HG03342 (cell line): ENCODE data around the gene CFAP410.

ENCODE experiments used
- ATAC-seq: cut with Tn5 transposase; IDR thresholded peaks from one replicate; pipeline ENCODE4 v1.9.1; 2021; ENCODE audit warnings: mild to moderate bottlenecking, moderate library complexity; ENCODE audit not compliant: unreplicated experiment

CFAP410 gene

GRCh38 chr21:44331650-44332307, 7.4 kb downstream of the CFAP410 start:
- no peak for ATAC-seq

GRCh38 chr21:44331209-44331608, 8.0 kb downstream of the CFAP410 start:
- no peak for ATAC-seq

- no peak for ATAC-seq
Observed at GRCh38 chr21:44330698-44331097, 8.5 kb downstream of the CFAP410 start.

- no peak for ATAC-seq
Observed at GRCh38 chr21:44329971-44330681, 9.1 kb downstream of the CFAP410 start.

- ATAC-seq: no peak
Observed at GRCh38 chr21:44329086-44329889, 9.9 kb downstream of the CFAP410 start.

- ATAC-seq: no peak
Observed at GRCh38 chr21:44328242-44328895, 10.8 kb downstream of the CFAP410 start.

- no peak for ATAC-seq
Observed at GRCh38 chr21:44327603-44327974, 11.6 kb downstream of the CFAP410 start.

- ATAC-seq: no peak
Observed at GRCh38 chr21:44326716-44327602, 12.2 kb downstream of the CFAP410 start.

GRCh38 chr21:44326272-44326647, 12.9 kb downstream of the CFAP410 start:
- no peak for ATAC-seq

GRCh38 chr21:44325386-44326271, 13.6 kb downstream of the CFAP410 start:
- no peak for ATAC-seq

- ATAC-seq: no peak
Observed at GRCh38 chr21:44324854-44325107, 14.4 kb downstream of the CFAP410 start.

- no peak for ATAC-seq
Observed at GRCh38 chr21:44324106-44324853, 14.9 kb downstream of the CFAP410 start.

- ATAC-seq: no peak
Observed at GRCh38 chr21:44323591-44323990, 15.6 kb downstream of the CFAP410 start.

- no peak for ATAC-seq
Observed at GRCh38 chr21:44322621-44323325, 16.4 kb downstream of the CFAP410 start.

- ATAC-seq: no peak
Observed at GRCh38 chr21:44321846-44322450, 17.2 kb downstream of the CFAP410 start.

- no peak for ATAC-seq
Observed at GRCh38 chr21:44320847-44321246, 18.3 kb downstream of the CFAP410 start.

- no peak for ATAC-seq
Observed at GRCh38 chr21:44319407-44320065, 19.7 kb downstream of the CFAP410 start.
